ENCODE data around the gene SPATA24.
"Not testable (repeated sequence)": the region's sequence is repeated elsewhere in the genome, so short reads cannot be mapped to it uniquely, and the experiment has no call there.

SPATA24 gene

GRCh38 chr5:139403787-139404483 is at the start of gene SPATA24:
TSS of gene SPATA24 (minus strand) at chr5:139404089. CDS start at chr5:139404060, 29 bp downstream.
- DNase-seq (ENCODE audit: low spot score): peak; percentile 98

- no peak for DNase-seq (ENCODE audit: low spot score)
These were observed 48.2 kb upstream of the SPATA24 start for GRCh38 chr5:139451878-139452660.

GRCh38 chr5:139451176-139451575 is 47.3 kb upstream of the SPATA24 start:
- DNase-seq (ENCODE audit: low spot score): no peak

- DNase-seq (ENCODE audit: low spot score): no peak
These were observed 43.3 kb upstream of the SPATA24 start for GRCh38 chr5:139446956-139447779.

- no peak for DNase-seq (ENCODE audit: low spot score)
These were observed 41.7 kb upstream of the SPATA24 start for GRCh38 chr5:139445325-139446170.

- DNase-seq (ENCODE audit: low spot score): no peak
These were observed 40.1 kb upstream of the SPATA24 start for GRCh38 chr5:139443831-139444453.

- DNase-seq (ENCODE audit: low spot score): not testable (repeated sequence)
These were observed 36.5 kb upstream of the SPATA24 start for GRCh38 chr5:139440416-139440815.

GRCh38 chr5:139439013-139439903 is 35.4 kb upstream of the SPATA24 start, which contains the start of gene DNAJC18:
TSS of gene DNAJC18 (minus strand) at chr5:139439525. CDS start at chr5:139439445, 80 bp downstream.
- DNase-seq (ENCODE audit: low spot score): peak; percentile 91

- no peak for DNase-seq (ENCODE audit: low spot score)
These were observed 34.8 kb upstream of the SPATA24 start for GRCh38 chr5:139438707-139439012.

- DNase-seq (ENCODE audit: low spot score): no peak
These were observed 31.8 kb upstream of the SPATA24 start for GRCh38 chr5:139435676-139436075.

- DNase-seq (ENCODE audit: low spot score): no peak
These were observed 27.8 kb upstream of the SPATA24 start for GRCh38 chr5:139431706-139432105.

GRCh38 chr5:139430015-139430414 is 26.1 kb upstream of the SPATA24 start:
- no peak for DNase-seq (ENCODE audit: low spot score)

- DNase-seq (ENCODE audit: low spot score): no peak
These were observed 22.5 kb upstream of the SPATA24 start for GRCh38 chr5:139426203-139426885.

GRCh38 chr5:139425497-139425896 is 21.6 kb upstream of the SPATA24 start:
- DNase-seq (ENCODE audit: low spot score): no peak

GRCh38 chr5:139422307-139422893 is 18.5 kb upstream of the SPATA24 start:
- DNase-seq (ENCODE audit: low spot score): peak; percentile 74

- DNase-seq (ENCODE audit: low spot score): no peak
These were observed 15.6 kb upstream of the SPATA24 start for GRCh38 chr5:139419226-139420192.

- DNase-seq (ENCODE audit: low spot score): no peak
These were observed 14.9 kb upstream of the SPATA24 start for GRCh38 chr5:139418793-139419192.

GRCh38 chr5:139417214-139417613 is 13.3 kb upstream of the SPATA24 start:
- DNase-seq (ENCODE audit: low spot score): no peak

Measured in LoVo (cell line).